Esophagus muscularis mucosa (tissue), 4 donors: Measurements from ENCODE around the gene CDK5. TPM values are rescaled to one million over a fixed set of nuclear protein-coding genes. Genes with fewer than 3 reads are reported as not detected.

Source experiments
- DNase-seq: peaks from one replicate; pipeline ENCODE4 v3.0.0-alpha.2; 2017; ENCODE audit errors: extremely low spot score
- H3K27ac ChIP-seq, 4 donors: fragments of 200-600 bp; sonication (generic); replicated peaks in 1 of 4; 1 replicate in 3 of 4; 2 replicates in 1 of 4; pipeline ENCODE4 v1.5.1; 2016 to 2019; ENCODE audit warnings: mild to moderate bottlenecking in 1 of 4
- H3K27me3 ChIP-seq, 4 donors: fragments of 200-600 bp; sonication (generic); one replicate each; pipeline versions ENCODE4 v1.5.1 to v1.6.0; 2016 to 2019
- H3K36me3 ChIP-seq, 4 donors: fragments of 200-600 bp; sonication (generic); one replicate each; pipeline ENCODE4 v1.5.1; 2016 to 2019
- H3K4me1 ChIP-seq, 4 donors: fragments of 200-600 bp; sonication (generic); one replicate each; pipeline ENCODE4 v1.5.1; 2016 to 2019
- H3K4me3 ChIP-seq, 4 donors: fragments of 200-600 bp; sonication (generic); 1 replicate in 2 of 4; 2 replicates in 2 of 4; pipeline ENCODE4 v1.5.1; 2016 to 2019; ENCODE audit warnings: mild to moderate bottlenecking in 4 of 4, moderate library complexity in 1 of 4
- H3K9me3 ChIP-seq, 4 donors: fragments of 200-600 bp; sonication (generic); 1 replicate in 3 of 4; 2 replicates in 1 of 4; pipeline ENCODE4 v1.5.1; 2016 to 2019
- CTCF ChIP-seq, 3 experiments: fragments of 200-600 bp in 2 of 3; fragments of 450-650 bp in 1 of 3; sonication (generic) in 2 of 3; IDR thresholded peaks; one replicate each; pipeline ENCODE4 v1.5.1; 2017 to 2019; ENCODE audit warnings: antibody characterized with exemption in 3 of 3, mild to moderate bottlenecking in 2 of 3, moderate library complexity in 1 of 3
- EP300 ChIP-seq: sonication (generic); formaldehyde crosslinking; IDR thresholded peaks from one replicate; pipeline ENCODE4 v1.6.1; 2017; ENCODE audit warnings: antibody characterized with exemption
- POLR2A ChIP-seq: fragments of 450-650 bp; IDR thresholded peaks from one replicate; pipeline ENCODE4 v1.6.1; 2017; ENCODE audit warnings: antibody characterized with exemption, moderate library complexity, mild to moderate bottlenecking, low read depth
- POLR2AphosphoS5 ChIP-seq, 2 donors: sonication (generic); formaldehyde crosslinking; IDR thresholded peaks; one replicate each; pipeline ENCODE4 v1.6.1; 2017; ENCODE audit warnings: antibody characterized with exemption in 2 of 2
- WGBS: methylation state at CpG from one replicate; pipeline ENCODE4 v1.1.5; 2018; 5-methylcytosine and 5-hydroxymethylcytosine counted together
- intact Hi-C: fragments of 100-400 bp; cut with DNase I; formaldehyde crosslinking; loops from one replicate; pipeline ENCODE4 v1.15.1; 2023
- total RNA-seq, 4 donors: library from RNA; depleted of rRNA; stranded (reverse); fragments of >200 nt; gene quantifications; one replicate each; pipeline versions ENCODE4 v1.1.0 to v1.2.1, GENCODE V29; 2016

Gene CDK5
- total RNA-seq, 4 donors from 2014 or later: 5.3 to 10.4 (median 9.7) TPM

- H3K9me3 ChIP-seq: no peaks in the 10 kb centered on the region
- H3K4me1 ChIP-seq: peaks cover 37 to 45% (median 44%) of the 10 kb centered on the region in 4 donors
- peaks cover 45 to 59% (median 57%) of the 10 kb centered on the region in 4 donors for H3K36me3 ChIP-seq
- DNase-seq: no peak
- no peaks in the 10 kb centered on the region for H3K27me3 ChIP-seq
- WGBS: 88% methylated on average over 10 of the region's 18 CpGs
- no peak overlapping the region for H3K27ac ChIP-seq
- intact Hi-C loops: loop anchor here (5.0 kb wide), 2 partner anchors 37 to 48 kb away; partner anchors contain the start of gene ABCB8
- TF ChIP-seq CTCF (IDR thresholded peaks at IDR 0.05): no peak
- H3K4me3 ChIP-seq: no peak overlapping the region
Measured at GRCh38 chr7:151064454-151064853, 6.8 kb upstream of the CDK5 start.

DNA sequence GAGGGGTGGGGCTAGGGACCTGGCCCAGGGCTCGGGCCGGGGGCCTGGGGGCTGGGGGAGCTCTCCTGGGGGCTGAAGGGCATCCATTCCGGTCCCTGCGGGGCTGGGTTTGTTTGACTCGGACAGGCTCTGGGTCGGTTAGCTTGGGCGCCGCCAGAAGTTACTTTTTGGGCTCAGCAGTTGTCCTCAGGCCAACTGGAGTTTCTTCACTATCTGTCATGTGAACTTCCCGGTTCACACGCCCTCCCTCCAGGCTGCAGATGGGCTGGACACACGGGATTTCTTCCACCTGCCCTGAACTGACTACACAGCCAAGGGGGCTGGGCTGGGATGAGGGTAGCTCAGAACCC lies 5.5 kb upstream of the CDK5 start:
- intact Hi-C loops: loop anchor here (5.0 kb wide), 2 partner anchors 36 to 49 kb away; partner anchors contain the start of gene ABCB8
- peak overlapping the region; percentile 41 to 52 (median 44) for H3K4me3 ChIP-seq

GRCh38 chr7:151062399-151063211 lies 4.9 kb upstream of the CDK5 start:
- intact Hi-C loops: loop anchor here (5.0 kb wide), 2 partner anchors 35 to 50 kb away; partner anchors contain the start of gene ABCB8
- DNase-seq: no peak

More for the DNA sequence above, 5.5 kb upstream of the CDK5 start:
- H3K9me3 ChIP-seq: no peaks in the 10 kb centered on the region
- no peak for DNase-seq
- H3K27ac ChIP-seq: peak overlapping the region; percentile 92 to 95 (median 93)
- TF ChIP-seq EP300 (no peak), POLR2AphosphoS5 (IDR thresholded peaks at IDR 0.05) (peak in 1 of 2 donors; percentile 65)
- H3K27me3 ChIP-seq: no peaks in the 10 kb centered on the region
- peaks cover 45 to 56% (median 55%) of the 10 kb centered on the region in 4 donors for H3K4me1 ChIP-seq
- WGBS: 17% methylated on average over 1 of the region's 11 CpGs
- peaks cover 38 to 46% (median 44%) of the 10 kb centered on the region in 4 donors for H3K36me3 ChIP-seq

GRCh38 chr7:151062111-151062398 lies 4.4 kb upstream of the CDK5 start:
- TF ChIP-seq POLR2A (no peak), POLR2AphosphoS5 (IDR thresholded peaks at IDR 0.05) (no peak), CTCF (IDR thresholded peaks at IDR 0.05) (no peak), EP300 (no peak)
- H3K27ac ChIP-seq: peak overlapping the region; percentile 92 to 95 (median 93)
- H3K36me3 ChIP-seq: peaks cover 27 to 35% (median 33%) of the 10 kb centered on the region in 4 donors
- H3K27me3 ChIP-seq: no peaks in the 10 kb centered on the region
- intact Hi-C loops: loop anchor here (5.0 kb wide), 2 partner anchors 35 to 50 kb away; partner anchors contain the start of gene ABCB8
- H3K4me3 ChIP-seq: peak overlapping the region in 2 of 4 donors; percentile 43 to 52
- H3K9me3 ChIP-seq: no peaks in the 10 kb centered on the region
- 73% methylated on average over 7 of the region's 11 CpGs for WGBS
- DNase-seq: no peak
- H3K4me1 ChIP-seq: peaks cover 50 to 62% (median 61%) of the 10 kb centered on the region in 4 donors

More at GRCh38 chr7:151062399-151063211, 4.9 kb upstream of the CDK5 start:
- Histone ChIP-seq H3K36me3 (peaks cover 32 to 41% (median 38%) of the 10 kb centered on the region in 4 donors), H3K27ac (peak overlapping the region; percentile 92 to 95 (median 93)), H3K4me1 (peaks cover 45 to 57% (median 56%) of the 10 kb centered on the region in 4 donors), H3K9me3 (no peaks in the 10 kb centered on the region), H3K4me3 (peak overlapping the region; percentile 41 to 52 (median 44)), H3K27me3 (no peaks in the 10 kb centered on the region)
- WGBS: 53% methylated on average over 30 of the region's 43 CpGs
- TF ChIP-seq POLR2AphosphoS5 (IDR thresholded peaks at IDR 0.05) (no peak), CTCF (IDR thresholded peaks at IDR 0.05) (no peak)
